ENCODE measurements around the gene TMED3. TPM values are rescaled to one million over a fixed set of nuclear protein-coding genes. Genes with fewer than 3 reads are reported as not detected.

Gene TMED3
- total and polyA plus RNA-seq, 2 donors (not counting 3 experiments of a cell fraction or from before 2014, with no cell fraction given), result 105 to 322 TPM

GRCh38 chr15:79340315-79340602 lies 29.3 kb downstream of the TMED3 start:
- DNase-seq (ENCODE audit: low read depth, low spot score), result no peak
- Histone ChIP-seq H3K4me3 (replicated peaks in 1 of 3; ENCODE audit: insufficient read depth in 1 of 3, low read depth in 1 of 3, low read length in 3 of 3) (no peak overlapping the region), H3K9me3 (replicated peaks; ENCODE audit: control insufficient read depth, insufficient read depth, low read length) (no peaks in the 10 kb centered on the region), H3K4me1 (ENCODE audit: control insufficient read depth, extremely low read depth, insufficient read depth, low read length) (no peaks in the 10 kb centered on the region), H3K79me2 (ENCODE audit: control insufficient read depth, insufficient read depth, low read length) (no peaks in the 10 kb centered on the region), H3K27me3 (ENCODE audit: control insufficient read depth in 2 of 2, insufficient read depth in 2 of 2, low read length in 2 of 2) (no peaks in the 10 kb centered on the region), H2AFZ (ENCODE audit: low read depth, low read length) (no peak overlapping the region), H3K36me3 (ENCODE audit: control insufficient read depth in 2 of 2, extremely low read depth in 1 of 2, insufficient read depth in 2 of 2, low read length in 2 of 2) (no peaks in the 10 kb centered on the region), H3K4me2 (ENCODE audit: insufficient read depth, low read length) (no peak overlapping the region), H3K9me1 (replicated peaks; ENCODE audit: control insufficient read depth, extremely low read depth, insufficient read depth, low read length) (no peaks in the 10 kb centered on the region), H4K20me1 (replicated peaks; ENCODE audit: control insufficient read depth, extremely low read depth, insufficient read depth, low read length) (no peaks in the 10 kb centered on the region), H3K27ac (ENCODE audit: insufficient read depth, low read depth, low read length) (no peak overlapping the region), H3K9ac (replicated peaks; ENCODE audit: extremely low read depth, insufficient read depth, low read length) (no peak overlapping the region)
- ChIA-PET CTCF (interaction anchor here (0.7 to 5.7 kb wide), 52 partner anchors 10 to 1027 kb away, joined by 3 to 228 read pairs (median 5); partner anchors contain the start of genes MINAR1 and TMED3), POLR2A (no interaction called here)
- no TSS peak for BruUV-seq (replicated peaks)
- dilution Hi-C loops (cut with MboI; ENCODE audit: extremely low pct_ligation_motif_present, low sequenced_read_pairs) (no loop called here), intact Hi-C loops (cut with micrococcal nuclease) (loop anchor here (1.0 kb wide), 3 partner anchors 256 to 653 kb away; no protein-coding TSS in a partner anchor)
- no peak for TF ChIP-seq POLR2AphosphoS5 (IDR thresholded peaks at IDR 0.05; ENCODE audit: insufficient read depth, low read depth, low read length)
- no peak for TF ChIP-seq FOS (IDR thresholded peaks at IDR 0.05; ENCODE audit: borderline replicate concordance, insufficient read depth, low read length)
- TF ChIP-seq MYC (IDR thresholded peaks at IDR 0.05; ENCODE audit: low read depth, low read length), result no peak
- TF ChIP-seq CTCF (IDR thresholded peaks at IDR 0.05; ENCODE audit: extremely low read depth in 1 of 2, insufficient read depth in 1 of 2, low read depth in 1 of 2, low read length in 2 of 2), result no peak
- TF ChIP-seq GATA2 (IDR thresholded peaks at IDR 0.05; ENCODE audit: insufficient read depth, insufficient read length, low read depth, low read length), result no peak
- no peak for FAIRE-seq

GRCh38 chr15:79341396-79341795 lies 30.5 kb downstream of the TMED3 start:
- intact Hi-C loops (cut with micrococcal nuclease), result no loop called here
- H3K9ac ChIP-seq (replicated peaks; ENCODE audit: extremely low read depth, insufficient read depth, low read length), result no peak overlapping the region
- no peak for TF ChIP-seq JUN (IDR thresholded peaks at IDR 0.05; ENCODE audit: borderline replicate concordance, insufficient read depth, insufficient read length, low read depth)
- no peak for TF ChIP-seq CTCF (IDR thresholded peaks at IDR 0.05; ENCODE audit: extremely low read depth in 1 of 2, insufficient read depth in 1 of 2, low read depth in 1 of 2, low read length in 2 of 2)
- no peak for TF ChIP-seq MYC (IDR thresholded peaks at IDR 0.05; ENCODE audit: low read depth, low read length)
- TF ChIP-seq POLR2A (IDR thresholded peaks at IDR 0.05; ENCODE audit: low read depth, low read length), result no peak
- TF ChIP-seq MAX (IDR thresholded peaks at IDR 0.05; ENCODE audit: insufficient read depth, insufficient read length), result no peak
- H3K4me1 ChIP-seq (ENCODE audit: control insufficient read depth, extremely low read depth, insufficient read depth, low read length), result no peaks in the 10 kb centered on the region
- H3K9me1 ChIP-seq (replicated peaks; ENCODE audit: control insufficient read depth, extremely low read depth, insufficient read depth, low read length), result no peaks in the 10 kb centered on the region
- BruUV-seq (replicated peaks), result no TSS peak
- no peak overlapping the region for H2AFZ ChIP-seq (ENCODE audit: low read depth, low read length)
- POLR2A ChIA-PET, result no interaction called here
- no peak overlapping the region for H3K4me3 ChIP-seq (replicated peaks in 1 of 3; ENCODE audit: insufficient read depth in 1 of 3, low read depth in 1 of 3, low read length in 3 of 3)
- H3K79me2 ChIP-seq (ENCODE audit: control insufficient read depth, insufficient read depth, low read length), result no peaks in the 10 kb centered on the region
- H3K4me2 ChIP-seq (ENCODE audit: insufficient read depth, low read length), result no peak overlapping the region
- H3K27ac ChIP-seq (ENCODE audit: insufficient read depth, low read depth, low read length), result no peak overlapping the region
- dilution Hi-C loops (cut with MboI; ENCODE audit: extremely low pct_ligation_motif_present, low sequenced_read_pairs), result no loop called here
- H3K36me3 ChIP-seq (ENCODE audit: control insufficient read depth in 2 of 2, extremely low read depth in 1 of 2, insufficient read depth in 2 of 2, low read length in 2 of 2), result no peaks in the 10 kb centered on the region
- FAIRE-seq (no peak), DNase-seq (ENCODE audit: low read depth, low spot score) (no peak)
- CTCF ChIA-PET, result interaction anchor here (1.0 to 5.7 kb wide), 6 partner anchors 15 to 832 kb away, joined by 5 to 228 read pairs (median 44); partner anchors contain the start of gene TMED3
- H3K27me3 ChIP-seq (ENCODE audit: control insufficient read depth in 2 of 2, insufficient read depth in 2 of 2, low read length in 2 of 2), result no peaks in the 10 kb centered on the region
- H3K9me3 ChIP-seq (replicated peaks; ENCODE audit: control insufficient read depth, insufficient read depth, low read length), result no peaks in the 10 kb centered on the region
- no peaks in the 10 kb centered on the region for H4K20me1 ChIP-seq (replicated peaks; ENCODE audit: control insufficient read depth, extremely low read depth, insufficient read depth, low read length)
